H1 (cell line): ENCODE measurements around the gene INF2. TPM values are rescaled to one million over a fixed set of nuclear protein-coding genes. Genes with fewer than 3 reads are reported as not detected.

Experiments used
- CTCF ChIA-PET: fragments of 300-600 bp; sonication (Branson Sonifier 250); formaldehyde crosslinking; loops from one replicate; lab custom pipeline; 2021; ENCODE audit not compliant: partially characterized antibody; lab: Charles Lee
- POLR2A ChIA-PET: fragments of 300-600 bp; sonication (Branson Sonifier 250); formaldehyde crosslinking; loops from one replicate; lab custom pipeline; 2021; ENCODE audit warnings: inconsistent platforms; ENCODE audit not compliant: partially characterized antibody; lab: Charles Lee
- DNase-seq, 2 experiments: peaks; one replicate each; pipeline versions ENCODE4 v3.0.0 to v3.0.0-alpha.2; 2010 to 2022; ENCODE audit warnings: low spot score in 2 of 2, low read depth in 1 of 2, mixed read lengths in 1 of 2
- FAIRE-seq: peaks from 2 replicates; lab custom pipeline; 2011; peaks lifted over from hg19 to GRCh38; lab: Jason Lieb, UNC
- H2AFZ ChIP-seq: 2 replicates; pipeline ENCODE4 v1.8.1; 2012; ENCODE audit warnings: low read length, inconsistent platforms
- H2AK5ac ChIP-seq: 2 replicates; pipeline ENCODE4 v1.6.1; 2013; ENCODE audit warnings: low read depth, low read length
- H2BK120ac ChIP-seq: replicated peaks from 2 replicates; pipeline ENCODE3; 2013; ENCODE audit warnings: low read depth, low read length, inconsistent platforms
- H2BK12ac ChIP-seq: 2 replicates; pipeline ENCODE4 v1.6.1; 2013; ENCODE audit warnings: low read depth, low read length
- H2BK15ac ChIP-seq: 2 replicates; pipeline ENCODE4 v1.6.1; 2013; ENCODE audit warnings: low read length
- H2BK20ac ChIP-seq: 2 replicates; pipeline ENCODE4 v1.6.1; 2013; ENCODE audit warnings: low read length
- H2BK5ac ChIP-seq: 2 replicates; pipeline ENCODE4 v1.6.1; 2013; ENCODE audit warnings: low read depth, low read length
- H3K14ac ChIP-seq: 2 replicates; pipeline ENCODE4 v1.6.1; 2013; ENCODE audit warnings: inconsistent platforms; ENCODE audit not compliant: insufficient read length
- H3K18ac ChIP-seq: 2 replicates; pipeline ENCODE4 v1.6.1; 2013; ENCODE audit warnings: low read length; ENCODE audit errors: extremely low read depth
- H3K23ac ChIP-seq: 2 replicates; pipeline ENCODE4 v1.6.1; 2013; ENCODE audit warnings: inconsistent platforms; ENCODE audit not compliant: insufficient read length
- H3K23me2 ChIP-seq: 2 replicates; pipeline ENCODE4 v1.6.1; 2013; ENCODE audit warnings: low read depth, low read length
- H3K27ac ChIP-seq: 2 replicates; pipeline ENCODE4 v1.6.1; 2011; ENCODE audit warnings: low read depth, low read length, inconsistent platforms
- H3K27me3 ChIP-seq, 4 experiments: replicated peaks in 1 of 4; 1 replicate in 1 of 4; 2 replicates in 3 of 4; pipeline versions ENCODE4 v1.6.1 to v1.8.1; 2011 to 2013; ENCODE audit warnings: low read length in 3 of 4, mild to moderate bottlenecking in 3 of 4, inconsistent platforms in 2 of 4, mixed read lengths in 2 of 4, moderate library complexity in 1 of 4; ENCODE audit not compliant: control insufficient read depth in 3 of 4, insufficient read depth in 3 of 4; ENCODE audit errors: extremely low read depth in 1 of 4
- H3K36me3 ChIP-seq, 4 experiments: 2 replicates each; pipeline versions ENCODE4 v1.6.1 to v1.8.1; 2011 to 2013; ENCODE audit warnings: mild to moderate bottlenecking in 4 of 4, low read length in 3 of 4, moderate library complexity in 2 of 4, control low read depth in 1 of 4, inconsistent platforms in 1 of 4; ENCODE audit not compliant: insufficient read depth in 4 of 4, control insufficient read depth in 2 of 4
- H3K4ac ChIP-seq: replicated peaks from 2 replicates; pipeline ENCODE3; 2013; ENCODE audit warnings: low read length, low read depth, mixed read lengths, inconsistent platforms; ENCODE audit not compliant: insufficient read length
- H3K4me1 ChIP-seq, 4 experiments: replicated peaks in 1 of 4; 1 replicate in 1 of 4; 2 replicates in 3 of 4; pipeline versions ENCODE4 v1.6.1 to v1.8.1; 2011 to 2013; ENCODE audit warnings: low read length in 3 of 4, inconsistent platforms in 2 of 4, mixed read lengths in 1 of 4; ENCODE audit not compliant: insufficient read depth in 4 of 4, control insufficient read depth in 3 of 4
- H3K4me2 ChIP-seq, 2 experiments: 2 replicates each; pipeline versions ENCODE4 v1.6.1 to v1.8.1; 2011 to 2013; ENCODE audit warnings: low read depth in 2 of 2, low read length in 2 of 2, control low read depth in 1 of 2, inconsistent platforms in 1 of 2, mild to moderate bottlenecking in 1 of 2; ENCODE audit not compliant: insufficient read depth in 1 of 2
- H3K4me3 ChIP-seq, 4 experiments: fragments of 200-600, 300-600 bp in 1 of 4; sonication (generic), shearing (Covaris generic), sonication (Bioruptor Twin) in 1 of 4; 2 replicates each; pipeline versions ENCODE4 v1.5.1 to v1.8.1; 2011 to 2016; ENCODE audit warnings: low read length in 4 of 4, low read depth in 3 of 4, control low read depth in 2 of 4, inconsistent platforms in 2 of 4, mild to moderate bottlenecking in 2 of 4, mixed read lengths in 1 of 4, moderate library complexity in 1 of 4; ENCODE audit not compliant: insufficient read depth in 2 of 4; ENCODE audit errors: extremely low read depth in 1 of 4
- H3K56ac ChIP-seq: replicated peaks from 2 replicates; pipeline ENCODE3; 2013; ENCODE audit warnings: low read depth, mild to moderate bottlenecking, mixed read lengths, low read length, inconsistent platforms; ENCODE audit not compliant: insufficient read length
- H3K79me1 ChIP-seq: 2 replicates; pipeline ENCODE4 v1.6.1; 2013; ENCODE audit warnings: low read depth, low read length, control low read depth
- H3K79me2 ChIP-seq, 2 experiments: 2 replicates each; pipeline versions ENCODE4 v1.6.1 to v1.8.1; 2012 to 2013; ENCODE audit warnings: low read length in 2 of 2, mild to moderate bottlenecking in 2 of 2, inconsistent platforms in 1 of 2; ENCODE audit not compliant: insufficient read depth in 2 of 2, control insufficient read depth in 1 of 2
- H3K9ac ChIP-seq, 4 experiments: replicated peaks in 1 of 4; 1 replicate in 1 of 4; 2 replicates in 3 of 4; pipeline versions ENCODE4 v1.6.1 to v1.8.1; 2011 to 2013; ENCODE audit warnings: low read depth in 3 of 4, low read length in 3 of 4, control low read depth in 2 of 4, mild to moderate bottlenecking in 2 of 4, moderate library complexity in 2 of 4, inconsistent platforms in 1 of 4; ENCODE audit errors: extremely low read depth in 1 of 4
- H3K9me3 ChIP-seq, 2 experiments: 2 replicates each; pipeline versions ENCODE4 v1.6.1 to v1.8.1; 2012 to 2013; ENCODE audit warnings: mild to moderate bottlenecking in 2 of 2, moderate library complexity in 2 of 2, control low read depth in 1 of 2, inconsistent platforms in 1 of 2, low read depth in 1 of 2, low read length in 1 of 2, mixed read lengths in 1 of 2; ENCODE audit not compliant: insufficient read depth in 2 of 2
- H4K20me1 ChIP-seq, 2 experiments: replicated peaks in 1 of 2; 2 replicates each; pipeline versions ENCODE3 to v1.8.1; 2011 to 2013; ENCODE audit warnings: inconsistent platforms in 2 of 2, low read length in 2 of 2, mild to moderate bottlenecking in 1 of 2; ENCODE audit not compliant: insufficient read depth in 2 of 2, control insufficient read depth in 1 of 2
- H4K5ac ChIP-seq: 2 replicates; pipeline ENCODE4 v1.6.1; 2013; ENCODE audit warnings: low read length, low read depth, mixed read lengths, inconsistent platforms; ENCODE audit not compliant: insufficient read length
- H4K8ac ChIP-seq: 2 replicates; pipeline ENCODE4 v1.8.0; 2013; ENCODE audit warnings: mild to moderate bottlenecking, moderate library complexity, low read length, inconsistent platforms; ENCODE audit not compliant: insufficient read depth; ENCODE audit errors: extremely low read depth
- H4K91ac ChIP-seq: replicated peaks from 2 replicates; pipeline ENCODE3; 2013; ENCODE audit warnings: low read length, mixed read lengths, inconsistent platforms; ENCODE audit not compliant: insufficient read length
- BACH1 ChIP-seq: IDR thresholded peaks from 2 replicates; pipeline ENCODE4 v1.6.1; 2012; ENCODE audit warnings: low read length, improper control_type of control experiment
- BCL11A ChIP-seq, 2 experiments: IDR thresholded peaks; one replicate each; pipeline ENCODE4 v1.6.1; 2011; ENCODE audit warnings: low read depth in 2 of 2, low read length in 2 of 2, mild to moderate bottlenecking in 2 of 2
- BRCA1 ChIP-seq: IDR thresholded peaks from 2 replicates; pipeline ENCODE4 v1.6.1; 2012; ENCODE audit warnings: low read depth, low read length, improper control_type of control experiment
- CBX8 ChIP-seq: fragments of 300-800, 300-1000 bp; sonication (generic); IDR thresholded peaks from 2 replicates; pipeline ENCODE4 v1.7.1; 2016; ENCODE audit warnings: low read depth, low read length, borderline replicate concordance
- CEBPB ChIP-seq: IDR thresholded peaks from 2 replicates; pipeline ENCODE4 v1.6.1; 2012; ENCODE audit warnings: low read depth, low read length
- CTBP2 ChIP-seq: IDR thresholded peaks from 2 replicates; pipeline ENCODE4 v1.7.0; 2011; ENCODE audit warnings: borderline replicate concordance, mild to moderate bottlenecking, moderate library complexity, mixed read lengths, low read length; ENCODE audit not compliant: insufficient read depth, insufficient read length
- HDAC6 ChIP-seq: IDR thresholded peaks from one replicate; pipeline ENCODE4 v1.7.1; 2012; ENCODE audit warnings: low read depth, mild to moderate bottlenecking, inconsistent platforms, low read length, moderate library complexity
- MAFK ChIP-seq: IDR thresholded peaks from 2 replicates; pipeline ENCODE4 v1.6.1; 2012; ENCODE audit warnings: low read depth, mild to moderate bottlenecking, improper control_type of control experiment, low read length
- SUZ12 ChIP-seq: fragments of 200-600 bp; sonication (generic); IDR thresholded peaks from 2 replicates; pipeline ENCODE4 v1.6.1; 2012; ENCODE audit warnings: mild to moderate bottlenecking, inconsistent platforms, low read length, moderate library complexity, mixed read lengths
- USF2 ChIP-seq: IDR thresholded peaks from 2 replicates; pipeline ENCODE4 v1.6.1; 2011; ENCODE audit warnings: low read length, improper control_type of control experiment
- WGBS, 2 experiments: shearing (Covaris generic) in 1 of 2; methylation state at CpG; one replicate each; pipeline versions ENCODE4 v1.1.6 to v1.1.7; 2013 to 2015; ENCODE audit warnings: low lambda C conversion rate in 2 of 2, mixed read lengths in 2 of 2, inconsistent platforms in 1 of 2, low coverage in 1 of 2, missing lambda C conversion rate in 1 of 2; ENCODE audit not compliant: insufficient replicate concordance in 2 of 2, insufficient coverage in 1 of 2, insufficient read length in 1 of 2; ENCODE audit errors: extremely low coverage in 1 of 2, missing lambda C conversion rate in 1 of 2; 5-methylcytosine and 5-hydroxymethylcytosine counted together
- polyA plus RNA-seq, 7 experiments: library from polyadenylated mRNA; depleted of rRNA in 3 of 7; stranded (reverse) in 5 of 7; unstranded in 2 of 7; fragments of >200 nt in 5 of 7; fragments of 200-250 nt in 2 of 7; gene quantifications; 1 replicate in 5 of 7; 2 replicates in 1 of 7; 4 replicates in 1 of 7; pipeline versions ENCODE4 v1.2.1 to v1.2.3, GENCODE V29; 2011 to 2013; ENCODE audit warnings: missing spikeins in 2 of 7, mixed read lengths in 2 of 7
- total RNA-seq: library from RNA; stranded (reverse); fragmentation: NEBNext Ultra II Directional; extraction: Animal tissue kit (Norgen Biotek cat#: 25700); gene quantifications from 2 replicates; pipeline ENCODE4 v1.2.1, GENCODE V29; 2021

Gene INF2
- total and polyA plus RNA-seq, 2 of the 8 experiments (the other 6 are each of a cell fraction or from before 2014, with no cell fraction given), result 29.1 to 59.5 TPM

GRCh38 chr14:104714681-104715080 is 25.3 kb downstream of the INF2 start:
- Histone ChIP-seq H4K8ac (no peak overlapping the region), H2BK5ac (no peak overlapping the region)
- FAIRE-seq, result no peak
- TF ChIP-seq CEBPB, result no peak
- TF ChIP-seq MAFK, result no peak
- TF ChIP-seq HDAC6, result no peak
- no peak for TF ChIP-seq SUZ12
- TF ChIP-seq USF2, result no peak
- TF ChIP-seq CBX8, result no peak
- no peak for TF ChIP-seq BCL11A (IDR thresholded peaks at IDR 0.05; ENCODE audit: low read depth in 2 of 2, low read length in 2 of 2)
- TF ChIP-seq BRCA1, result no peak
- TF ChIP-seq BACH1, result no peak
- TF ChIP-seq CTBP2, result no peak

More at GRCh38 chr14:104714681-104715080, 25.3 kb downstream of the INF2 start:
- H3K27me3 ChIP-seq, result no peaks in the 10 kb centered on the region
- no peak overlapping the region for H3K56ac ChIP-seq
- H4K5ac ChIP-seq, result no peak overlapping the region
- no peak overlapping the region for H3K18ac ChIP-seq
- H3K27ac ChIP-seq, result no peak overlapping the region
- H4K91ac ChIP-seq, result no peak overlapping the region
- H2BK12ac ChIP-seq, result no peak overlapping the region
- no peak overlapping the region for H2BK120ac ChIP-seq
- no peaks in the 10 kb centered on the region for H3K79me2 ChIP-seq
- H3K23me2 ChIP-seq, result no peaks in the 10 kb centered on the region
- H3K4ac ChIP-seq, result no peak overlapping the region
- H3K4me2 ChIP-seq, result no peak overlapping the region
- no peak overlapping the region for H3K14ac ChIP-seq
- no peaks in the 10 kb centered on the region for H3K9me3 ChIP-seq
- H3K23ac ChIP-seq, result no peak overlapping the region
- no peak overlapping the region for H3K4me3 ChIP-seq
- CTCF ChIA-PET, result no interaction called here
- no peaks in the 10 kb centered on the region; a peak in 1 of 7 replicates for H3K4me1 ChIP-seq
- DNase-seq, result no peak
- no peak overlapping the region for H2BK20ac ChIP-seq
- no peaks in the 10 kb centered on the region; the same call in 1 of the 2 replicates for H3K79me1 ChIP-seq
- no peak overlapping the region for H2BK15ac ChIP-seq
- H2AK5ac ChIP-seq, result no peak overlapping the region
- no peak overlapping the region for H3K9ac ChIP-seq
- POLR2A ChIA-PET, result no interaction called here
- H4K20me1 ChIP-seq, result peaks cover 0 to 7% of the 10 kb centered on the region in 2 experiments
- H3K36me3 ChIP-seq, result peaks cover 2 to 51% (median 5%) of the 10 kb centered on the region in 4 experiments; a peak in 5 of 8 replicates
- WGBS, 2 experiments, result 96% methylated on average over 23 of the region's 31 CpGs; no CpG with 5 or more reads in 1 of the 2 experiments
- H2AFZ ChIP-seq, result no peak overlapping the region
